ENCODE results near the gene CIB1. TPM values are rescaled to one million over a fixed set of nuclear protein-coding genes. Genes with fewer than 3 reads are reported as not detected.

Gene CIB1
- total RNA-seq, 1 experiment from 2014 or later: 23.0 TPM

DNA sequence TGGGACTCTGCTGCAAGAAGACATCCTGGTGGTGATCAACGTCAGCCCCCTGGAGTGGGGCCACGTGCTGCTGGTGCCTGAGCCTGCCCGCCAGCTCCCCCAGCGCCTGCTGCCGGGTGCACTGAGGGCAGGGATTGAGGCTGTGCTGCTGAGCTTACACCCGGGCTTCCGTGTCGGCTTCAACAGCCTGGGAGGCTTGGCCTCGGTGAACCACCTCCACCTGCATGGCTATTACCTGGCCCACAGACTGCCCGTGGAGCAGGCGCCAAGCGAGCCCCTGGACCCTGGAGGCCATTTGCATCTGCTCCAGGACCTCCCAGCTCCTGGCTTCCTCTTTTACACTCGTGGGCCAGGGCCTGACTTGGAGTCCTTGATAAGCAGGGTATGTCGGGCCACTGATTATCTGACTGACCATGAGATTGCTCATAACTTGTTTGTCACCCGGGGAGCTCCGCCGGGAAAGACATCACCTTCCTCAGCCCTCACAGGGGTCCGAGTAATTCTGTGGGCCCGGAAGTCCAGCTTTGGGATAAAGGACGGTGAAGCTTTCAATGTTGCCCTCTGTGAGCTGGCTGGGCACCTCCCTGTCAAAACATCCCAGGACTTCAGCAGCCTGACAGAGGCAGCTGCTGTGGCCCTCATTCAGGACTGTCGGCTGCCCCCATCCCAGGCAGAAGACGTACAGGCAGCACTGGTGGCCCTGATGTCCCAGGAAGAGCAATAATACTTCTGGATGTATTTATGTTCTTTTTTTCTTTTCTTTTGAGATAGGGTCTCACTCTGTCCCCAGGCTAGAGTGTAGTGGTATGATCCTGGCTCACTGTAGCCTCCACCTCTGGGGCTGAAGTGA, 7.8 kb upstream of the CIB1 start:
- no peaks in the 10 kb centered on the region for H3K79me1 ChIP-seq (ENCODE audit: insufficient read depth, low read depth, low read length, poor library complexity, severe bottlenecking)
- H3K4me1 ChIP-seq (ENCODE audit: insufficient read depth, low read length): no peaks in the 10 kb centered on the region
- H4K8ac ChIP-seq (replicated peaks; ENCODE audit: insufficient read length, low read depth, low read length): no peak overlapping the region
- H4K5ac ChIP-seq (ENCODE audit: insufficient read length, low read depth, low read length): no peak overlapping the region
- H2AFZ ChIP-seq (ENCODE audit: low read length): no peak overlapping the region
- H2AK5ac ChIP-seq (ENCODE audit: insufficient read length, low read length): no peak overlapping the region
- H3K27me3 ChIP-seq (ENCODE audit: insufficient read depth, low read length): no peaks in the 10 kb centered on the region
- H3K18ac ChIP-seq (ENCODE audit: insufficient read length, low read depth, low read length): no peak overlapping the region
- H3K79me2 ChIP-seq (ENCODE audit: insufficient read depth, low read length): no peaks in the 10 kb centered on the region
- Mint-ChIP-seq H3K27me3 (ENCODE audit: low read depth) (no peaks in the 10 kb centered on the region), H3K27ac (no peak overlapping the region), H3K9me3 (no peaks in the 10 kb centered on the region), H3K4me1 (no peaks in the 10 kb centered on the region), H3K36me3 (ENCODE audit: insufficient read depth in 1 of 3, low read depth in 3 of 3) (peaks cover 3 to 12% (median 8%) of the 10 kb centered on the region in 3 experiments; a peak in 6 of 7 replicates), H3K4me3 (no peak overlapping the region)
- H2BK12ac ChIP-seq (ENCODE audit: insufficient read length, low read depth, low read length): no peak overlapping the region
- H2BK5ac ChIP-seq (ENCODE audit: insufficient read length, low read length): no peak overlapping the region
- TF ChIP-seq, protein P1, sequence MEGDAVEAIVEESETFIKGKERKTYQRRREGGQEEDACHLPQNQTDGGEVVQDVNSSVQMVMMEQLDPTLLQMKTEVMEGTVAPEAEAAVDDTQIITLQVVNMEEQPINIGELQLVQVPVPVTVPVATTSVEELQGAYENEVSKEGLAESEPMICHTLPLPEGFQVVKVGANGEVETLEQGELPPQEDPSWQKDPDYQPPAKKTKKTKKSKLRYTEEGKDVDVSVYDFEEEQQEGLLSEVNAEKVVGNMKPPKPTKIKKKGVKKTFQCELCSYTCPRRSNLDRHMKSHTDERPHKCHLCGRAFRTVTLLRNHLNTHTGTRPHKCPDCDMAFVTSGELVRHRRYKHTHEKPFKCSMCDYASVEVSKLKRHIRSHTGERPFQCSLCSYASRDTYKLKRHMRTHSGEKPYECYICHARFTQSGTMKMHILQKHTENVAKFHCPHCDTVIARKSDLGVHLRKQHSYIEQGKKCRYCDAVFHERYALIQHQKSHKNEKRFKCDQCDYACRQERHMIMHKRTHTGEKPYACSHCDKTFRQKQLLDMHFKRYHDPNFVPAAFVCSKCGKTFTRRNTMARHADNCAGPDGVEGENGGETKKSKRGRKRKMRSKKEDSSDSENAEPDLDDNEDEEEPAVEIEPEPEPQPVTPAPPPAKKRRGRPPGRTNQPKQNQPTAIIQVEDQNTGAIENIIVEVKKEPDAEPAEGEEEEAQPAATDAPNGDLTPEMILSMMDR (conservative IDR thresholded peaks at IDR 0.05): no peak
- H3K23me2 ChIP-seq (ENCODE audit: insufficient read length, low read depth, low read length, poor library complexity, severe bottlenecking): no peaks in the 10 kb centered on the region
- H3K4ac ChIP-seq (ENCODE audit: low read depth, low read length): no peak overlapping the region
- H3K23ac ChIP-seq (ENCODE audit: insufficient read length, low read depth, low read length): no peak overlapping the region
- no peak overlapping the region for H3T11ph ChIP-seq (ENCODE audit: low read length)
- H2BK15ac ChIP-seq (ENCODE audit: low read depth, low read length): no peak overlapping the region
- WGBS (ENCODE audit: extremely low coverage, insufficient read length, low lambda C conversion rate): no CpG with 5 or more reads among the region's 22 CpGs
- H2BK20ac ChIP-seq (ENCODE audit: low read depth, low read length, poor library complexity, severe bottlenecking): no peak overlapping the region
- H3K27ac ChIP-seq (ENCODE audit: insufficient read length, low read depth, low read length): no peak overlapping the region
- no peak overlapping the region for H3K56ac ChIP-seq (ENCODE audit: insufficient read length, low read depth, low read length)
- no peak overlapping the region for H3K14ac ChIP-seq (ENCODE audit: insufficient read depth, low read length)
- no peaks in the 10 kb centered on the region for H3K9me3 ChIP-seq (ENCODE audit: control insufficient read depth, low read depth, low read length)
- no peak for DNase-seq
- H4K91ac ChIP-seq (ENCODE audit: insufficient read length, low read depth, low read length): no peak overlapping the region
- no peak overlapping the region for H2BK120ac ChIP-seq (ENCODE audit: low read depth, low read length, poor library complexity, severe bottlenecking)
- no peak overlapping the region for H3K9ac ChIP-seq (ENCODE audit: extremely low read depth, insufficient read length, low read length)
- no peak overlapping the region for H3K4me2 ChIP-seq (ENCODE audit: insufficient read depth, insufficient read length, low read length)
- H4K20me1 ChIP-seq (ENCODE audit: control insufficient read depth, insufficient read depth, insufficient read length): no peaks in the 10 kb centered on the region

All from H9 (cell line).